Smooth muscle cell (in vitro differentiated cells): ENCODE data around the gene ICAM3. TPM values are rescaled to one million over a fixed set of nuclear protein-coding genes. Genes with fewer than 3 reads are reported as not detected.

Experiments
- DNase-seq: peaks from one replicate; lab custom pipeline; 2025; ENCODE audit not compliant: unreplicated experiment; lab: John Stamatoyannopoulos, UW
- H2AFZ ChIP-seq: fragments of 200-600 bp; sonication (generic); 2 replicates; pipeline ENCODE4 v1.6.0; 2016; ENCODE audit warnings: antibody characterized with exemption, low read depth, mild to moderate bottlenecking
- H3F3A ChIP-seq: fragments of 200-600 bp; sonication (generic); 2 replicates; pipeline ENCODE4 v1.6.0; 2017; ENCODE audit warnings: antibody characterized with exemption, low read depth
- H3K27ac ChIP-seq: fragments of 200-600 bp; sonication (generic); 2 replicates; pipeline ENCODE4 v1.5.1; 2016; ENCODE audit warnings: low read depth, mild to moderate bottlenecking
- H3K27me3 ChIP-seq: fragments of 200-600 bp; sonication (generic); 2 replicates; pipeline ENCODE4 v1.6.1; 2016; ENCODE audit warnings: low read depth, mild to moderate bottlenecking
- H3K36me3 ChIP-seq: fragments of 200-600 bp; sonication (generic); 2 replicates; pipeline ENCODE4 v1.5.1; 2016; ENCODE audit warnings: low read depth
- H3K4me1 ChIP-seq: fragments of 200-600 bp; sonication (generic); 2 replicates; pipeline ENCODE4 v1.5.1; 2016; ENCODE audit warnings: low read depth
- H3K4me2 ChIP-seq: fragments of 200-600 bp; sonication (generic); 2 replicates; pipeline ENCODE4 v1.6.0; 2016; ENCODE audit warnings: mild to moderate bottlenecking
- H3K4me3 ChIP-seq: fragments of 200-600 bp; sonication (generic); 2 replicates; pipeline ENCODE4 v1.5.1; 2016; ENCODE audit warnings: mild to moderate bottlenecking
- H3K79me2 ChIP-seq: fragments of 200-600 bp; sonication (generic); 2 replicates; pipeline ENCODE4 v1.6.0; 2016; ENCODE audit warnings: low read depth, mild to moderate bottlenecking
- H3K9ac ChIP-seq: fragments of 200-600 bp; sonication (generic); 2 replicates; pipeline ENCODE4 v1.6.0; 2016; ENCODE audit warnings: low read depth
- H3K9me3 ChIP-seq: fragments of 200-600 bp; sonication (generic); replicated peaks from 2 replicates; pipeline ENCODE4 v1.5.1; 2016; ENCODE audit warnings: low read depth
- H4K20me1 ChIP-seq: fragments of 200-600 bp; sonication (generic); 2 replicates; pipeline ENCODE4 v1.6.0; 2016; ENCODE audit warnings: low read depth
- CTCF ChIP-seq: fragments of 200-600 bp; sonication (generic); IDR thresholded peaks from 2 replicates; pipeline ENCODE4 v1.5.1; 2017; ENCODE audit warnings: borderline replicate concordance, mild to moderate bottlenecking, antibody characterized with exemption; ENCODE audit not compliant: insufficient read depth, poor library complexity, severe bottlenecking
- WGBS: methylation state at CpG from one replicate; pipeline ENCODE4 v1.1.7; 2016; ENCODE audit warnings: low lambda C conversion rate; 5-methylcytosine and 5-hydroxymethylcytosine counted together
- polyA plus RNA-seq: library from polyadenylated mRNA; unstranded; fragments of >200 nt; fragmentation: Nextera tagmentation; extraction: Ambion mirVana; gene quantifications from 2 replicates; pipeline ENCODE4 v1.2.1, GENCODE V29; 2016
- total RNA-seq: library from RNA; depleted of rRNA; stranded (reverse); fragments of >200 nt; gene quantifications from 2 replicates; pipeline ENCODE4 v1.2.3, GENCODE V29; 2014

The ICAM3 gene
- total and polyA plus RNA-seq, 2 experiments from 2014 or later, result 6.5 to 31.3 TPM

GRCh38 chr19:10365518-10365917 lies 26.1 kb upstream of the ICAM3 start:
- Histone ChIP-seq H3F3A (no peaks in the 10 kb centered on the region), H4K20me1 (peaks cover 14% of the 10 kb centered on the region), H3K27ac (no peak overlapping the region), H2AFZ (no peak overlapping the region), H3K9me3 (no peaks in the 10 kb centered on the region), H3K4me2 (no peak overlapping the region), H3K9ac (no peak overlapping the region), H3K36me3 (no peaks in the 10 kb centered on the region), H3K27me3 (no peaks in the 10 kb centered on the region), H3K4me3 (no peak overlapping the region), H3K4me1 (no peaks in the 10 kb centered on the region), H3K79me2 (no peaks in the 10 kb centered on the region)
- WGBS, result 95% methylated on average over 18 of the region's 23 CpGs
- TF ChIP-seq CTCF, result no peak
- no peak for DNase-seq

- no peak for TF ChIP-seq CTCF
- H3K79me2 ChIP-seq, result no peaks in the 10 kb centered on the region
- no peaks in the 10 kb centered on the region for H3F3A ChIP-seq
- no peak overlapping the region for H3K4me2 ChIP-seq
- DNase-seq, result no peak
- no peaks in the 10 kb centered on the region for H3K9me3 ChIP-seq
- H2AFZ ChIP-seq, result no peak overlapping the region
- H3K9ac ChIP-seq, result no peak overlapping the region
- H3K4me1 ChIP-seq, result no peaks in the 10 kb centered on the region
- H3K36me3 ChIP-seq, result no peaks in the 10 kb centered on the region
- no peaks in the 10 kb centered on the region for H3K27me3 ChIP-seq
- no peak overlapping the region for H3K27ac ChIP-seq
- H4K20me1 ChIP-seq, result peaks cover 14% of the 10 kb centered on the region
- no peak overlapping the region for H3K4me3 ChIP-seq
- 97% methylated on average over 17 of the region's 19 CpGs for WGBS
These were observed 25.2 kb upstream of the ICAM3 start for GRCh38 chr19:10364644-10365043.

GRCh38 chr19:10363789-10364281 lies 24.4 kb upstream of the ICAM3 start:
- no peak for TF ChIP-seq CTCF
- no peak for DNase-seq
- no peaks in the 10 kb centered on the region for H3K4me1 ChIP-seq
- no peak overlapping the region for H3K9ac ChIP-seq
- no peaks in the 10 kb centered on the region for H3F3A ChIP-seq
- H3K27me3 ChIP-seq, result no peaks in the 10 kb centered on the region
- no peak overlapping the region for H3K4me2 ChIP-seq
- H3K4me3 ChIP-seq, result no peak overlapping the region
- H4K20me1 ChIP-seq, result peaks cover 14% of the 10 kb centered on the region
- WGBS, result 86% methylated on average over 12 of the region's 12 CpGs
- no peak overlapping the region for H3K27ac ChIP-seq
- no peak overlapping the region for H2AFZ ChIP-seq
- no peaks in the 10 kb centered on the region for H3K79me2 ChIP-seq
- no peaks in the 10 kb centered on the region for H3K9me3 ChIP-seq
- H3K36me3 ChIP-seq, result no peaks in the 10 kb centered on the region

- no peak for TF ChIP-seq CTCF
- WGBS, result 96% methylated on average over 18 of the region's 18 CpGs
- no peaks in the 10 kb centered on the region for H3F3A ChIP-seq
- no peaks in the 10 kb centered on the region for H3K36me3 ChIP-seq
- H3K27ac ChIP-seq, result no peak overlapping the region
- no peaks in the 10 kb centered on the region for H3K4me1 ChIP-seq
- no peak overlapping the region for H2AFZ ChIP-seq
- peaks cover 14% of the 10 kb centered on the region for H4K20me1 ChIP-seq
- H3K79me2 ChIP-seq, result no peaks in the 10 kb centered on the region
- H3K4me3 ChIP-seq, result no peak overlapping the region
- no peak overlapping the region for H3K9ac ChIP-seq
- H3K9me3 ChIP-seq, result no peaks in the 10 kb centered on the region
- no peak overlapping the region for H3K4me2 ChIP-seq
- no peak for DNase-seq
- H3K27me3 ChIP-seq, result no peaks in the 10 kb centered on the region
These were observed 22.8 kb upstream of the ICAM3 start for GRCh38 chr19:10362259-10362658.
